ENCODE results near the gene PARD3B. TPM values are rescaled to one million over a fixed set of nuclear protein-coding genes. Genes with fewer than 3 reads are reported as not detected.

Gene PARD3B
- total RNA-seq, 1 experiment from 2014 or later = 3.6 TPM

- DNase-seq (ENCODE audit: low read depth, low spot score) = no peak
- no TSS peak for BruUV-seq (replicated peaks)
- ATAC-seq = no peak
- H3K36me3 ChIP-seq (ENCODE audit: control insufficient read depth, insufficient read depth, low read length) = no peaks in the 10 kb centered on the region
- H3K9me3 ChIP-seq (ENCODE audit: control insufficient read depth, insufficient read depth, low read depth, low read length) = no peaks in the 10 kb centered on the region
- H3K4me3 ChIP-seq (ENCODE audit: low read depth in 2 of 2, low read length in 2 of 2) = no peak overlapping the region
- H3K27me3 ChIP-seq (ENCODE audit: control insufficient read depth, insufficient read depth, low read length) = no peaks in the 10 kb centered on the region
- intact Hi-C loops (cut with micrococcal nuclease; ENCODE audit: unreplicated experiment) = no loop called here
- in situ Hi-C loops (cut with HindIII; ENCODE audit: low pct_unique_long_range_greater_than_20kb, low sequenced_read_pairs) = no loop called here
- CTCF ChIA-PET = no interaction called here
- no peak overlapping the region for H3K27ac ChIP-seq (ENCODE audit: low read length)
- TF ChIP-seq TCF7L2 (IDR thresholded peaks at IDR 0.05; ENCODE audit: low read depth, low read length) (no peak), CTCF (IDR thresholded peaks at IDR 0.05) (no peak), REST (IDR thresholded peaks at IDR 0.05; ENCODE audit: insufficient read depth in 1 of 2, low read depth in 2 of 2, low read length in 1 of 2) (no peak), SIN3A (IDR thresholded peaks at IDR 0.05; ENCODE audit: borderline replicate concordance, insufficient read depth, low read depth, low read length) (no peak), POLR2AphosphoS5 (IDR thresholded peaks at IDR 0.05; ENCODE audit: low read depth, low read length) (no peak)
- POLR2A ChIA-PET = no interaction called here
- no peaks in the 10 kb centered on the region; the same call in 1 of the 2 replicates for H3K4me1 ChIP-seq (ENCODE audit: control insufficient read depth, insufficient read depth, low read length)
These were observed 495.0 kb downstream of the PARD3B start for GRCh38 chr2:205040323-205040722.

GRCh38 chr2:205041472-205042130 lies 496.3 kb downstream of the PARD3B start:
- ChIA-PET POLR2A (no interaction called here), CTCF (no interaction called here)
- no peak for DNase-seq (ENCODE audit: low read depth, low spot score)
- H3K27ac ChIP-seq (ENCODE audit: low read length) = no peak overlapping the region
- ATAC-seq = no peak
- no peaks in the 10 kb centered on the region for H3K36me3 ChIP-seq (ENCODE audit: control insufficient read depth, insufficient read depth, low read length)
- no peaks in the 10 kb centered on the region for H3K9me3 ChIP-seq (ENCODE audit: control insufficient read depth, insufficient read depth, low read depth, low read length)
- in situ Hi-C loops (cut with HindIII; ENCODE audit: low pct_unique_long_range_greater_than_20kb, low sequenced_read_pairs) = no loop called here
- no TSS peak for BruUV-seq (replicated peaks)
- no peak overlapping the region for H3K4me3 ChIP-seq (ENCODE audit: low read depth in 2 of 2, low read length in 2 of 2)
- H3K27me3 ChIP-seq (ENCODE audit: control insufficient read depth, insufficient read depth, low read length) = no peaks in the 10 kb centered on the region
- H3K4me1 ChIP-seq (ENCODE audit: control insufficient read depth, insufficient read depth, low read length) = no peaks in the 10 kb centered on the region; the same call in 1 of the 2 replicates
- no peak for TF ChIP-seq SIN3A (IDR thresholded peaks at IDR 0.05; ENCODE audit: borderline replicate concordance, insufficient read depth, low read depth, low read length)
- no peak for TF ChIP-seq CTCF (IDR thresholded peaks at IDR 0.05)
- TF ChIP-seq REST (IDR thresholded peaks at IDR 0.05; ENCODE audit: insufficient read depth in 1 of 2, low read depth in 2 of 2, low read length in 1 of 2) = no peak
- TF ChIP-seq TCF7L2 (IDR thresholded peaks at IDR 0.05; ENCODE audit: low read depth, low read length) = no peak
- no peak for TF ChIP-seq POLR2AphosphoS5 (IDR thresholded peaks at IDR 0.05; ENCODE audit: low read depth, low read length)
- intact Hi-C loops (cut with micrococcal nuclease; ENCODE audit: unreplicated experiment) = no loop called here

All from Panc1 (cell line).